HK-2 (cell line): ENCODE measurements around the gene RER1.

Source experiments
- DNase-seq: peaks from one replicate; pipeline ENCODE4 v3.0.0-alpha.2; 2018; ENCODE audit not compliant: unreplicated experiment

RER1 gene

GRCh38 chr1:2445162-2445822 is 53.7 kb downstream of the RER1 start:
- DNase-seq, result no peak

GRCh38 chr1:2445823-2446215 is 54.2 kb downstream of the RER1 start:
- DNase-seq, result no peak

GRCh38 chr1:2446394-2446793 is 54.8 kb downstream of the RER1 start:
- DNase-seq, result no peak

GRCh38 chr1:2446861-2447260 is 55.2 kb downstream of the RER1 start:
- no peak for DNase-seq

GRCh38 chr1:2447276-2448097 is 55.8 kb downstream of the RER1 start:
- DNase-seq, result no peak

GRCh38 chr1:2448098-2448445 is 56.4 kb downstream of the RER1 start:
- no peak for DNase-seq

- no peak for DNase-seq
These were observed 58.2 kb downstream of the RER1 start for GRCh38 chr1:2449636-2450454.

- peak; percentile 92 for DNase-seq
These were observed 60.1 kb downstream of the RER1 start for GRCh38 chr1:2451741-2452140.

- DNase-seq, result peak; percentile 31
These were observed 60.7 kb downstream of the RER1 start for GRCh38 chr1:2452201-2452931.

GRCh38 chr1:2452932-2453315 is 61.3 kb downstream of the RER1 start:
- DNase-seq, result no peak

GRCh38 chr1:2454227-2454626 is 62.6 kb downstream of the RER1 start:
- no peak for DNase-seq
